Kidney glomerular epithelial cell (primary cell): Measurements from ENCODE around the gene TMEM187.
"Not testable (repeated sequence)": the region's sequence is repeated elsewhere in the genome, so short reads cannot be mapped to it uniquely, and the experiment has no call there.

Experiments
- DNase-seq: peaks from one replicate; lab custom pipeline; 2025; lab: John Stamatoyannopoulos, UW

Gene TMEM187

DNA sequence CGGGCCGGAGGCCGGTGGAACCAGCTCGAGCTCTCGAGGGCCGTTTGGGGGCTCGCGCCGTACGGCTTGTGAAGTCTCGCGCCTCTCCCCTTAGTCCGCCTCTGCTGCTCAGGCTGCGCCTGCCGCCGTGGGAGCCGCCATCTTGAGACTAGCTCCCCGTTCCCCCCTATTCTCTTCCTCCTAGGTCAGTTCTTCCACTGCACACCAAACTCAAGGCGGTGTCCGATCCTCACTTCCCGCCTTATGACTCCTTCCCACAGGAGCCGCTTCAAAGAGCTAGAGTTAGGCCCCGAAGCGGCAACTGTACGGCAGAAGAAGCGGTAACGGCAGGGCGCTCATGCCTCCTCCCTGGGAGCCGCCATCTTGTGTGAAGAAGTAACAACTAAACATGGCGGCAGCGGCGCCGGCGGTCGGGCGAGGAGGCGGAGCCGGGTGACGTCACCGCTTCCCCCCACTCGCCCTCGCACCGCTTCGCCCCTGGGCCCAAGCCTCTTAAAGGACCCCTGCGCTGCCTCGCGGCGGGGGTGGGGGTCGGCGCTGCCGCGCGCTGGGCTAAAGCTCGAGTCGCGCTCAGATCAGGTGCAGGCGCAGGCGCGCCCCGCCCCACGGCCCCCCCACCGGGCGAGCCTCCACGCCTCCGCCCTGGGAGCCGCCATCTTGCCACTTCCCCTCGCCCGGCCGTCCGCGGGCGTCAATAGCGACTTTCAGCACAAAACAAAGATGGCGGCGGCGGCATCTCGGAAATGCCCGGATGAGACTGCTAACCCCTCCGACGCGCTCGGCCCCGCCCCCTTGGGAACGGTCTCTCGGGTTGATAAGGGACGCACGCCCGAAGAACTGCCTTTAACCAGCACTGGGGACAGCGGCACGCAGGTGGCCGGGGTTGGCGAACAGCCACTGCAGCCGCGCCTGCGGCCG lies 845 bp upstream of the TMEM187 start, which contains the start of gene HCFC1:
HCFC1 (minus strand) TSS at position 369 of the 918 bp plus-strand sequence. CDS start 978 bp downstream, outside the sequence.
- DNase-seq = peak; percentile 75

DNA sequence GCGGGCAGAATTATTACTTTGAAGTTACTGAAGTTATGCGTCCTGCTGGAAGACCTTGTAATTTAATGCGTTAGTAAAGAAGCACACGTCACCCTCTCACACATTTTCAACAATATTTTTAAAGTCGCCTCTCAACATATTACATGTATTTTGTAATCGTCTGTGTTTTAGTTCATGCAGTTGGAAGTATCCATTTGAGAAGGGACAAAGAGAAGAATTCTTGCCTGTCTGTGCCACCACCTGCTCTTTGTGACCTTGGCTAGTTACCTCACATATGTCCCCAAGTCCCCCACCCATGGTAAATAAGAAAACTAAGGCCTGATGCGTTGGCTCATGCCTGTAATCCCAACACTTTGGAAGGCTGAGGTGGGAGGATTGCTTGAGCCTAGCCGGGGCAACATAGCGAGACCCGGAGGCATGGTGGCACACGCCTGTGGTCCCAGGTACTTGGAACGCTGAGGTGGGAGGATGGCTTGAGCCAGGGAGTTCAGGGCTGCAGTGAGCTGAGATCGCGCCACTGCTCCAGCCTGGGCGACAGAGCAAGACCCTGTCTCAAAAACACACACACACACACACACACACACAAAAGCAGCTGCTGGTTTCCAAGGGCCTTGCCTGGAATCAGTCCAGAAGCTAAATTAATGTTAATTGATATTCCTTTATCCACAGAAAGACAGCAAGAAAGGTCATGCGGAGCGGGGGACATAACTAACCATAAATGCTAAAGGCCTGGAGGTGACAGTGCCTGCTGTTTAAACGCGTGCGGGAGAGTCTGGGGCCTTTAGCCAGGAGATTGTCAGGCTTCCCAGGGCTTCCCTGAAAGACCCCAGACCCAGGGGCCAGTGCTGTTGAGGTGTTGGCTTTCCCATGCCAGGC lies 811 bp downstream of the TMEM187 start:
- DNase-seq = no peak

DNA sequence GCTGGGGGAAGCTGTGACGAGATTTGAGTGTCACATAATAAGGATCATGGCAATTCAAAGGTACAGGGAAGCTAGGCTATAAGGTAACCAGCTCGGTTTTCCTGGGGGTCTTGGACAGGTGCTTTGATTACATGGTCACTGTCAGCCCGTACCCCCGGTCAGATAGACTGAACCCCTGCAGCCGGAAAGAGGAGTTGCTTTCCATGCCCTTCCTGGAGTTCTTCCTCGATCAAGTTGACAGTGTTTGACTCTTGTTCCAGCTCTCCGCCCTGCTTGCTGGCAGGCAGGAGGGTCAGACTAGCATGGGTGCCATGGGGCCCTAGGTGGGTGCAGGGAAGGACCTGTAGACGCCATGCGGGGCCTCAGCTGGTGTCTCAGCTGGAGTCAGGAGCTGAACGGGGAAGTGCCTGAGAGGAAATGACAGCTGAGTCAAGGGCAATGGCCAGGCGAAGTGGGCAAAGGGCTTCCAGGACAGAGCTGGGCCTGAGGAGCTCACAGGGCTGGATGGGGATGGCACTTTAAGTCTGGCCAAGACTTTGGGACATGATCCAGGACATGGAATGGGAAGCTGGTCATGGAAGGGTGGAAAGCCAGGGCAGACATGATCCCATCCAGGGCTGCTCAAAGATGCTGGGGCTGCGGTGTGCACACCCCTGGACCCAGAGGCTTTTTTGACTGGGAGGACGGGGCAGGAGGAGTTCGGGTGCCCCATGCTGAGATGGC lies 1.6 kb downstream of the TMEM187 start:
- DNase-seq = no peak

DNA sequence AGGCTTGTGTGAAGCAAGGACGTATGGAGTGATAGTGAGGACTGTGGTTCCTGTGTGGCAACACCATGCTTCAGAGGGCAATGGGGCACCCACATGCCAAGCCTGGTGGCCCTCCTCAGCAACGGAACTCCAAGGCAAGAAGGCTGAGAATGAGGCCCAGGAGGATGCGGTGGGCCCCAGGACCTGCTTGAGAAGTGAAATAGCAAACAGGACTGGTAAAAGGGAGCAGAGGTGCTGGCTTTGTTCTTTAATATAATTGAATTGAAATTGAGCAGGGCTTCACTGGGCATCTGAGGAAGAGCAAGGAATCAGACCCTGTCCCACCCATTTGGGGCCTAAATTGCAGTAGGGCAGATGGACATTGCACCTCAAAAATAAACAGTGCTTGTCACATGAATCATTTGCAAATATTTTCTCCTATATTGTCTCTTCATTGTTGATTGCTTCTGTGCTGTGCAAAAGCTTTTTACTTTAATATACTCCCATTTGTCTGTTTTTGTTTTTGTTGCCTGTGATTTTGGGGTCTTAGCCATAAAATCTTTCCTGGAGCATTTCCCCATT lies 2.3 kb downstream of the TMEM187 start:
- DNase-seq = no peak

DNA sequence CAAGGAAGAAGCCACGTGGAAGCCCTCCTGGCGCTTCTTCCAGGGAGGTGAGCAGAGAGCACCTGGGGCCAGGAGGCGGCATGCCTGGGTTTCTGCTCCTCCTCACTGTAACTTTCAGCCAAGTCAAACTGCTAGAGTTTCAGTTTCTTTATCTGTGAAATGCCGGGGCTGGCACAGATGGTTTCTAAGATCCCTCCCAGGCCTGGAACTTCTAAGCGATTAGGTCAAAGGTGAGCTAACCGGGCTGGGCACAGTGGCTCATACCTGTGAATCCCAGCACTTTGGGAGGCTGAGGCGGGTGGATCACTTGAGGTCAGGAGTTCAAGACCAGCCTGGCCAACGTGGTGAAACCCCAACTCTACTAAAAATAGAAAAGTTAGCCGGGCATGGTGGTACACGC lies 7.8 kb downstream of the TMEM187 start:
- not testable (repeated sequence) for DNase-seq

DNA sequence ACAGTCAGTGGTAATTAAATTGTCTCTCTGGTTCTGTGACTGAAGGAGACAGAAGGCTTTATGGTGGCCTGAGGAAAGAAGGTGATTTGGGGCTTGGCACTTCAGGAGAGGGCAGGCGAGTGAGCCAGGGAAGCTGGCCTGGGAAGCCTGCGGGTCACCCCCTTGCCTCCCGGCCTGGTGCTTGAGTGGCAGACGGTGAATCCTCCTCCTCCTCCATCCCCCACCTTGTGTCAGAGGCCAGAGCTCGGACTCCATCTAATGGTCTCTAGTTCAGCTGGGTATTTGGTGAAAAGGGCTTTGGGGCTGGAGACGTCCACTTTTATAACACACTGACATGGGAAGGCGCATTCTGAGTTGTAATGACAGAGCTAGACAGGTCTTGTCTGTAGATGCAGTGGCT lies 8.7 kb downstream of the TMEM187 start:
- DNase-seq = no peak

DNA sequence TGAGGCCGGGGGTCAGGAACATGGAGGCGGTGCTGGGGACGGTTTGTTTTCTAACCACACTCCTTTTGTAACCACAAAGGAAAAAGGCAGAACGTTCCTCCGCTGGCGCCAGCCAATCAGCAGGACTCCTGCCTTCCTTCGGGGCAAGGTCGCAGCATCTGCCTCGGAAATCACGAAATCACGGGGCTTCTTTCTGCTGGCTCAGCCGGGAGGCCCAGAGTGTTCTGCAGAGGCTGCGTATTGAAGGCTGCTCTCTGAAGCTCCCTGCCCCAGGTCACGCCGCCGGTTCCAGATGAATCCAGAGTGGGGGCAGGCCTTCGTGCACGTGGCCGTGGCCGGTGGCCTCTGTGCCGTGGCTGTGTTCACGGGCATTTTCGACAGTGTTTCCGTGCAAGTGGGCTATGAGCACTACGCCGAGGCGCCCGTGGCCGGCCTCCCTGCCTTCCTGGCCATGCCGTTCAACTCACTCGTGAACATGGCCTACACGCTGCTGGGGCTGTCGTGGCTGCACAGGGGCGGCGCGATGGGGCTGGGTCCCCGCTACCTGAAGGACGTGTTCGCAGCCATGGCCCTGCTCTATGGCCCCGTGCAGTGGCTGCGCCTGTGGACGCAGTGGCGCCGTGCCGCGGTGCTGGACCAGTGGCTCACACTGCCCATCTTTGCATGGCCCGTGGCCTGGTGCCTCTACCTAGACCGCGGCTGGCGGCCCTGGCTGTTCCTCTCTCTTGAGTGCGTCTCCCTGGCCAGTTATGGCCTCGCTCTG lies 9.4 kb downstream of the TMEM187 start:
- no peak for DNase-seq

DNA sequence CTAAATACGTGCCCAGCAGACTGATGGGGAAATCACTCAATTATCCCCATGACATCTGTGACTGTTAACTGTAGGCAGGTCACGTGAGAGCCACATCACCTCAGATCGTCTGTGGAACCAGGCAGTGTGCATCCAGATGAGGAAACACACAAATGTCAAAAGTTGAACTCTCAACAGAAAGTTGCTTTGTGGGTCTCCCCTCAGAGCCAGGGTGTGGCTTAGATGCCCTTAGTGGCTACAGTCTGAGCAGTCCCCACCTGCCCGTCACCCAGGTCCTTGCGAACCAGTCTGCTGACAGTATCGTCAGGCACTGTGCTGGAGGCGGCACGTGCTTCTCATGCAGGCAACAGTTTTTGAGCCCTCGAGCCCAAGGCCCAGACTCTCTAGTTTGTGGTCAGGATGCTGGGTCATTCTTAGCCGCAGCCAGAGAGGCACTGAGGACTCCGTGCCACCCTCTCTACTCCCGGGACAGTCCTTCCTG lies 10.8 kb downstream of the TMEM187 start:
- DNase-seq = no peak

DNA sequence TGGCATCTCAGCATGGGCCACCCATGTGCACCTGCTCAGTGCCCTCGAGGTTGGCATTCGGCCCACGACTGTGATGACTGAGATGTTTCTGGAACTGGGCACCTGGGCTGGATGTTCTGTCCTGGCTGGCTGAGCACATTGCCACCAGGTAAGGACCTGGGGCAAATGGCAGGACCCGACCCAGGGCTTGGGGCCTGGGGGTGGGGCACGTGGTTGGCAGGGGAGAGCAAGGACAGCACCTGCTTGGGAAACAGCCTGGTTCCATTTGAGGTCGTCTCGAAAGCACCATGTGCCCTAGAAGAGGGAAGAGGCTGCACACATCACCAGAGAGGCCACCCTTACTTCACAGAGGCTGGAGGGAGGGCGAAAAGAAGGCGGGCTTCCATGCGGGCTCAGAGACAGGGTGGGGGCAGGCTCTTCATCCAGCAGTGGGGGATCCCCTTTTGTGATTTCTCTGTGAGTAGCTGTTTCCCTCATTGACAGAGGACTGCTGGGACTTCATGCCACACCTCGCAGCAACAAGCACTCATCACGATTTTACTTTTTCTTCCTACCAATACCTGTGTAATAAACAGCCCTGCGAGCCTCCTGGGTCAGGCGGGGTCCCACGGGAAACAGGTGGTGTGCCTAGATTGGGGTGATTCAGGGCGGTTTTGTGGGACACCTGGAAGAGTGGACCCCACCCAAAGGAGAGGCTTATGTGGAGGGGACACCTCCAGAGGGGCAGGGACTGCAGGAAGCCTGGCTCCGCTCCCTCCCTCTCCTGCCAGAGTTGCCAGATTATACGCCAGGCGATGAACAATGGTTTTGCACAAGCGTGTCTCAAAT lies 12.0 kb downstream of the TMEM187 start:
- no peak for DNase-seq

DNA sequence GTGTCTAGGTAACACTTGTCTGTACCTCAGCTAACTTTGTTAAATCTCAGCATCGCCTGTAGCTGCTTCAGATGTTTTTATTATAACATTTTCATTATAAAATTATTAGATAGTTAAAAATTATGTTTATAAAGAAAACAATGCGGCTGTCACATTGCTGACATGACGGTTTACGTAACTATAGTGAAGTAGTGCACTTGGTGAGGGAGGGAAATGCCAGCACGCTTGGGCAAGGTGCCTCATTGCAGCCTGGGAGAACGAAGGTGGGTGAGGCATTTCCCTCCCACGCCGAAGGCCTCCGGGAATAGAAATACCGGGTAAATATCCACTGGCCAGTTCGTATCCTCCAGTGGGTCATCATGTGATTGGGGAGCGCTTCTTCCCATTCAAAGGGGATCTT lies 15.9 kb downstream of the TMEM187 start:
- DNase-seq = peak; percentile 27

DNA sequence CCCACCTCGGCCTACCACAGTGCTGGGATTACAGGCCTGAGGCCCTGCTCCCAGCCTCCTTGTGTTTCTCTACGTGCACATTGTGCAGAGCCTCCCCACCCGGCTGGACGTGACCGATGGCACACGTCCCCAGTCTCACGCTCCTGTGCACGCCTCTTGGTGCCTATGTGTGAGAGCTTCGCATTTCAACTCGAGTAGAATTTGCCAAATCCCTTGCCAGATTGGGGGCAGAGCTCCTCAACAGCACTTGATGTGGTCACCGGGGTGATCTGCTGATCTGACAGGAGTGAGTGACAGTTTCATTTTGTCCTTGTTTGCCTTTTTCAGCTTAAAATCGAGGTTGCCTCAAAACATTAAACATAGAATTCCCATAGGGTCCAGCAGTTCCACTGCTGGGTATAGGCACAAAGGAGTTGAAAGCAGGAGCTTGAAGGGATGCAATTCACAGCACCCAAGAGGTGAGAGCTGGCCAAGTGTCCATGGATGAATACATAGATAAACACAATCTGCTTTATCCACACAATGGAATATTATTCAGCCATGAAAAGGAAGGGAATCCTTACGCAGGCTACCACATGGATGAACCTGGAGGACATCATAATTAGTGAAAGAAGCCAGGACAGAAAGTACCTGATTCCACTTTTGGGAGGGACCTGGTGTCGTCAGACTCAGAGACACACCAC lies 17.6 kb downstream of the TMEM187 start:
- no peak for DNase-seq

DNA sequence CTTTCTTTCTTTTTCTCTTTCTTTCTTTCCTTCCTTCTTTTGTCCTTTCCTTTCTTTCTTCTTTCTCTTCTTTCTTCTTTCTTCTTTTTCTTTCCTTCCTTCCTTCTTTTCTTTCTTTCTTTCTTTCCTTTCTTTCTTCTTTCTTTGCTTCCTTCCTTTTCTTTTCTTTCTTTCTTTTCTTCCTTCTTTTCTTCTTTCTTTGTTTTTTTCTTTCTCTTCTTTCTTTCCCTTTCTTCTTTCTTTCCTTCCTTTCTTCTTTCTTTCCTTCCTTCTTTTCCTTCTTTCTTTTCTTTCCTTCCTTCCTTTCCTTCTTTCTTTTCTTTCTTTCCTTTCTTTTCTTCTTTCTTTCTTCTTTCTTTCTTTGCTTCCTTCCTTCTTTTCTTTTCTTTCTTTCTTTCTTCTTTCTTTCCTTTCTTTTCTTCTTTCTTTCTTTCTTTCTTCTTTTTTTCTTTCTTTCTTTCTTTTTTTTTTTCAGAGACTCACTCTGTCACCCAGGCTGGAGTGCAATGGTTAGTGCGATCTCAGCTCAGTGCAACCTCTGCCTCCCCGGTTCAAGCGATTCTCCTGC lies 18.5 kb downstream of the TMEM187 start:
- DNase-seq = no peak

DNA sequence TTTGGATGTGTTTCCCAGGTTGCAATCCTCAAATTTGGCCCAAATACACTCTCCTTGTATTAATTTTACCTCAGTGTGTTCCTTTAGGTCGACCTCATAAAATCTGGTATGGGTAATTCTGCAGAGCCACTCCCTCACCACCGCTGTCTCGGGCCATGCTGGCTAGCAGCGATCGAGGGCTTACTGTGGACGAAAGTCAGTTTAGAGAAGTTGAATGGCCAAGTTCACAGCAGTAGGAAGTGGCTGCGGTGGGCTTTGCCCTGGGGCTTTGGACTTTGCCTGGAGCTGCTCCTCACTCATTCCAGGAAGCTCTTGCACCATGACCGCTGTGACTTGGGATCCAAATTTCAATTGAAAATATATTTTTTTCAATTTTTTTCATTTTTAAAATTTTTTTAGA lies 19.6 kb downstream of the TMEM187 start:
- no peak for DNase-seq

DNA sequence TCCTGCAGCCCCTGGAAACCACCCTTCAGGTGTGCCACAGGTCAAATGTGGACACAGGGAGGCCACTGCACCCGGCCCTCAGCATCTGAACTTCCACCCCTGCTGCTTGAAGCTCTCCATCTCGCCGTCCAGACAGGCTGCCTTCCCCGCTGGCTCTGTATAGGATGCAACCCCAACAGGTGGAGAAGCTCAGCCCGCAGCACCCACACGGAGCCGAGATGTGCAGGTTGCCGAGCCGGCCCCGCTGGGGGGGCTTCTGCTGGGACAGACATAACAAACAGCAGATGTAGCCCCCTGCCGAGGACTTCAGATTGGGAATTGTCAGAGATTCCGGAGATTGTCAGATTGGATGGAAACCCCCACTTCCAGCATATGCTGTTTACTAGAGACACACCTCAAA lies 20.5 kb downstream of the TMEM187 start:
- DNase-seq = no peak

DNA sequence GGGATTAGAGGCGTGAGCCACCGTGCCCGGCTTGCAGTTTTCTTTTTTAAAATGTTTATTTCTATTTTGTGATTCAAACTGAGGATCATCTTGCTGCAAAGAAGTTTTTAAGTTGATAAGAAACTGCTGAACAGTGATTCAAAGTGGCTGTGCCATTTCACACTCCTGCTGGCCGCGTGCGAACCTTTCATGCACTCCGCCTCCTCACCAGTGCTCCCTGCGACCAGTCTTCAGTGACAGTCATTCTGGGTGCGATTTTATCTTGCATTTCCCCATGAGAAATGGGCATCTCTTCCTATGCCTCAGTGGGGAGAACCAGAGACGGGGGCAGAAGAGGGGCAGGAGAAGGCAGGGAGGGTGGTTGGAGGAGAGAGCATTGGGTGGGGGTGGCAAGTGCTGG lies 21.4 kb downstream of the TMEM187 start:
- no peak for DNase-seq

DNA sequence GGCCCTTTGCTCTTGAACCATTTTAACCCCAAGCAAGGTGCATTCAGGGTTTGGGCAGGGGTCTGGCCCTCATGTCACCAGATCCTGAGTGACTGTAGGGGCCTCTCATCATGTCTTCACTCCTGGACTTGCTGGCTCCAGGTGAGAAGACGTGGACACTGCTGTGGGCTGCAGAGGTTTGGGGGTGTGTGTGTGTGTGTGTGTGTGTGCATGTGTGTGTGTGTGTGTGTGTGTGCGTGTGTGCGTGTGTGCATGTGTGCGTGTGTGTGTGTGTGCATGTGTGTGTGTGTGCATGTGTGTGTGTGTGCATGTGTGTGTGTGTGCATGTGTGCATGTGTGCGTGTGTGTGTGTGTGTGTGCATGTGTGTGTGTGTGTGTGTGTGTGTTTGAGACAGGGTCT lies 21.8 kb downstream of the TMEM187 start:
- DNase-seq = not testable (repeated sequence)

DNA sequence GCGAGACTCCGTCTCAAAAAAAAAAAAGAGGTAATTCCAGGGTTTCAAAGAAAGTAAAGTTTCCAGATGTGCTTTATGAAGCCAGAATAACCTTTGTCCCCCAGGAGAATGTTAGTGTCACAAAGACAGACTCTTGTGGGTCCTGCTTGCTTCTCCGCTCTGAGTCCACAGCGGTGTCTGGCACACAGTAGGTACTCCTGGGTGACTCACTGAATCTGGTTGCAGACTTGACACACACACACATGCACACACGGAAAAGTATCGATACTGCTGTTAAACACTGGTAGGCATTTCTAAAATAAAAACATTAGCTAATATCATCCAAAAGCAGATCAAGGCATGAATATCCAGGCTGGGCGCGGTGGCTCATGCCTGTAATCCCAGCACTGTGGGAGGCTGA lies 22.9 kb downstream of the TMEM187 start:
- DNase-seq = no peak

DNA sequence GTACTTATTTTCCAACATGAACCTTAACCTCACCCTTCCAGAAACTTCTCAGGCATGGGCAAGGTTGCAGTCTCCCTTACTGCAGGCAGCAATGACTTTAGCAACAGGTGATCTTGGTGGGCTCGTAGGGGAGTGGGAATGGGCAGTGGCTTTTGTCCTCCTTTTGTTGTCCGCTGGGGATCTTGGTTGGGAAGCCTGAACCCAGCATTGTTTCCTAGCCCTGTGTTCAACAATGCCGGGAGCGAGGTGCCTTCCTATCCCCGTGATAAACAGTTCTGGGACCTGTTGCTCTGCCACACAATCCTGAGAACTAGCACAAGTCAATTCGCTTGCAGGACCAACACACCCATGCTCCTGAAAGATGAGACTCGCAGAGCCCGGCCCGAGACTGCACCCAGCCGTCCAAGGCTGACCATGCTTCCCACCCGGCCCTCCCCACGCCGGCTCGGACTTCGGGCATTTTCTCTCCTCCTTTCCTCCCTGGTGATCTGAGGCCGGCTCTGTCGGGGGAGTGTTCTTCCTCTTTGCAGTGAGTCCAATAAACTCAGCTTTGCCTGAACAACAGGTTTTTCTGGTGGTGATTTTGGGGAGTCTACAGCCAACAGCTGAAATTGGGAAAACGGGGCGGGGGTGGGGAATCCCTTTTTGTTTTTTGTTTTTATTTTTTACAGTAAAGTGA lies 26.9 kb downstream of the TMEM187 start:
- DNase-seq = no peak

DNA sequence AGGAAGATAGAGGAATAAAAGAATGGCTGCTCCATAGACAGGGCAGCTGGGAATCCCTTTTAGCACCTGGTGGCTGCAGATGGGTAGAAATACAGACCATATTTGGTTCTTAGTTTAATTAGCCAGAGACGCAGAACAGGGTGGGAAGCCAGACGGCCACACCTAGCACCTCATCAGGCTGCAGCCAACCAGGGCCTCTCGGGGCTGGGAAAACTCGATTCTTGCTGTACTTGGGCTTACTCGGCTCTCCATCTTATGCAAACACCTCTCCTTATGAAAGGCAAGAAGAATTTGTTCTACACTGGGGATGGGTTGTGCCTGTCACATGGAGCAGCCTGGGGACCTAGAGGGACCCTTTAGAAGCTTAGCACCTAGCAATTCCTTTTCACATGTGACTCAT lies 27.5 kb downstream of the TMEM187 start:
- no peak for DNase-seq
